NB4 (cell line): ENCODE measurements around the gene PWP2.
"Not testable (repeated sequence)": the region's sequence is repeated elsewhere in the genome, so short reads cannot be mapped to it uniquely, and the experiment has no call there.

Source experiments
- MYC ChIP-seq: IDR thresholded peaks from 2 replicates; pipeline ENCODE4 v1.6.1; 2011; ENCODE audit warnings: low read depth, low read length
- POLR2A ChIP-seq: IDR thresholded peaks from 2 replicates; pipeline ENCODE4 v1.6.1; 2011; ENCODE audit warnings: mild to moderate bottlenecking; ENCODE audit not compliant: insufficient read length; ENCODE audit errors: extremely low read depth
- TF ChIP-seq, protein P1 (sequence below): IDR thresholded peaks from one replicate; pipeline ENCODE4 v1.5.1; 2012; ENCODE audit warnings: low read depth, low read length
- TF ChIP-seq, protein P2 (sequence below): IDR thresholded peaks from 2 replicates; pipeline ENCODE4 v1.6.1; 2011; ENCODE audit warnings: low read depth, low read length

DNA sequence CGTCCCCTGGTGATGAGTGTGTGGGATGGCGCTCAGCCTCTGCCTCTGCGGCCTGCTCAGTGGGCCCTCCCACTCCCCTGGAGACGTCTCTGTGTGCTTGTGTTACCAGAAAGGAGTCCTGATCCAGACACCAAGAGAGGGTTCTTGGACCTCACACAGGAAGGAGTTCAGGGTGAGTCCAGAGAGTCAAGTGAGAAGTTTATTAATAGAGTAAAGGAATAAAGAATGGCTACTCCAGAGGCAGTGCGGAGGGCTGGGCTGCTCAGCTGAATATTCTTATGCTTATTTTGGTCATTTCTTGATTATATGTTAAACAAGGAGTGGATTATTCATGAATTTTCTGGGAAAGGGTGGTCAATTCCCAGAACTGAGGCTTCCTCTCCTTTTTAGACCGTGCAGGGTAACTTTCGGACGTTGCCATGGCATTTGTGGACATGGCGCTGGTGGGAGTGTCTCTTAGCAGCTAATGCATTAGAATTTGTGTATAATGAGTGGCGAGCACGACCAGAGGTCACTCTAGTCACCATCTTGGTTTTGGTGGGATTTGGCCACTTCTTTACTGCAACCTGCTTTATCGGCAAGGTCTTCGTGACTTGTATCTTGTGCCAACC is 64.9 kb downstream of the PWP2 start:
- TF ChIP-seq, protein P1, sequence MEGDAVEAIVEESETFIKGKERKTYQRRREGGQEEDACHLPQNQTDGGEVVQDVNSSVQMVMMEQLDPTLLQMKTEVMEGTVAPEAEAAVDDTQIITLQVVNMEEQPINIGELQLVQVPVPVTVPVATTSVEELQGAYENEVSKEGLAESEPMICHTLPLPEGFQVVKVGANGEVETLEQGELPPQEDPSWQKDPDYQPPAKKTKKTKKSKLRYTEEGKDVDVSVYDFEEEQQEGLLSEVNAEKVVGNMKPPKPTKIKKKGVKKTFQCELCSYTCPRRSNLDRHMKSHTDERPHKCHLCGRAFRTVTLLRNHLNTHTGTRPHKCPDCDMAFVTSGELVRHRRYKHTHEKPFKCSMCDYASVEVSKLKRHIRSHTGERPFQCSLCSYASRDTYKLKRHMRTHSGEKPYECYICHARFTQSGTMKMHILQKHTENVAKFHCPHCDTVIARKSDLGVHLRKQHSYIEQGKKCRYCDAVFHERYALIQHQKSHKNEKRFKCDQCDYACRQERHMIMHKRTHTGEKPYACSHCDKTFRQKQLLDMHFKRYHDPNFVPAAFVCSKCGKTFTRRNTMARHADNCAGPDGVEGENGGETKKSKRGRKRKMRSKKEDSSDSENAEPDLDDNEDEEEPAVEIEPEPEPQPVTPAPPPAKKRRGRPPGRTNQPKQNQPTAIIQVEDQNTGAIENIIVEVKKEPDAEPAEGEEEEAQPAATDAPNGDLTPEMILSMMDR = not testable (repeated sequence)
- not testable (repeated sequence) for TF ChIP-seq POLR2A, MYC
- TF ChIP-seq, protein P2, sequence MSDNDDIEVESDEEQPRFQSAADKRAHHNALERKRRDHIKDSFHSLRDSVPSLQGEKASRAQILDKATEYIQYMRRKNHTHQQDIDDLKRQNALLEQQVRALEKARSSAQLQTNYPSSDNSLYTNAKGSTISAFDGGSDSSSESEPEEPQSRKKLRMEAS = not testable (repeated sequence)
